ENCODE measurements around the gene GRK4.

GRK4 gene

DNA sequence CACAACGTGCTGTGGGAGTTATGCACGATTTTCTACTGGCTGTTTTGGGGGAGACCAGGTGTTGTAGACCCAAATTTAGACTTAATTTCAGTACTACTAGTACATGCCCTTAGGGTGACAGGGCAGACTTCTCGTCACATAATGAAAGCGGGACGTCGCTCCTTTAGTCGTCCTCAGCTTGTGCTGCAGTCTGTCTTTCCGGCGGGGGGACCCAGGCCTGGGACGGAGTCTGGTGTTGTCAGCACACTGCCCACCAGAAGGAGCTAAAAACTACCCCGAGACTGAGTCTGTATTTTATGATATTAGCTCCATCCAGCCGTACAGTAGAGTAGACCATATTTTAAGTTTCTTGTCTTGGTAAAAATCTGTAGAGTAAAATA is 35.7 kb upstream of the GRK4 start:
- H3K4me3 ChIP-seq (ENCODE audit: low read length) = no peak overlapping the region
- no peak for DNase-seq (ENCODE audit: low read depth)
- TF ChIP-seq, protein P1, sequence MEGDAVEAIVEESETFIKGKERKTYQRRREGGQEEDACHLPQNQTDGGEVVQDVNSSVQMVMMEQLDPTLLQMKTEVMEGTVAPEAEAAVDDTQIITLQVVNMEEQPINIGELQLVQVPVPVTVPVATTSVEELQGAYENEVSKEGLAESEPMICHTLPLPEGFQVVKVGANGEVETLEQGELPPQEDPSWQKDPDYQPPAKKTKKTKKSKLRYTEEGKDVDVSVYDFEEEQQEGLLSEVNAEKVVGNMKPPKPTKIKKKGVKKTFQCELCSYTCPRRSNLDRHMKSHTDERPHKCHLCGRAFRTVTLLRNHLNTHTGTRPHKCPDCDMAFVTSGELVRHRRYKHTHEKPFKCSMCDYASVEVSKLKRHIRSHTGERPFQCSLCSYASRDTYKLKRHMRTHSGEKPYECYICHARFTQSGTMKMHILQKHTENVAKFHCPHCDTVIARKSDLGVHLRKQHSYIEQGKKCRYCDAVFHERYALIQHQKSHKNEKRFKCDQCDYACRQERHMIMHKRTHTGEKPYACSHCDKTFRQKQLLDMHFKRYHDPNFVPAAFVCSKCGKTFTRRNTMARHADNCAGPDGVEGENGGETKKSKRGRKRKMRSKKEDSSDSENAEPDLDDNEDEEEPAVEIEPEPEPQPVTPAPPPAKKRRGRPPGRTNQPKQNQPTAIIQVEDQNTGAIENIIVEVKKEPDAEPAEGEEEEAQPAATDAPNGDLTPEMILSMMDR (IDR thresholded peaks at IDR 0.05; ENCODE audit: insufficient read depth, low read depth, low read length, missing control alignments) = no peak

DNA sequence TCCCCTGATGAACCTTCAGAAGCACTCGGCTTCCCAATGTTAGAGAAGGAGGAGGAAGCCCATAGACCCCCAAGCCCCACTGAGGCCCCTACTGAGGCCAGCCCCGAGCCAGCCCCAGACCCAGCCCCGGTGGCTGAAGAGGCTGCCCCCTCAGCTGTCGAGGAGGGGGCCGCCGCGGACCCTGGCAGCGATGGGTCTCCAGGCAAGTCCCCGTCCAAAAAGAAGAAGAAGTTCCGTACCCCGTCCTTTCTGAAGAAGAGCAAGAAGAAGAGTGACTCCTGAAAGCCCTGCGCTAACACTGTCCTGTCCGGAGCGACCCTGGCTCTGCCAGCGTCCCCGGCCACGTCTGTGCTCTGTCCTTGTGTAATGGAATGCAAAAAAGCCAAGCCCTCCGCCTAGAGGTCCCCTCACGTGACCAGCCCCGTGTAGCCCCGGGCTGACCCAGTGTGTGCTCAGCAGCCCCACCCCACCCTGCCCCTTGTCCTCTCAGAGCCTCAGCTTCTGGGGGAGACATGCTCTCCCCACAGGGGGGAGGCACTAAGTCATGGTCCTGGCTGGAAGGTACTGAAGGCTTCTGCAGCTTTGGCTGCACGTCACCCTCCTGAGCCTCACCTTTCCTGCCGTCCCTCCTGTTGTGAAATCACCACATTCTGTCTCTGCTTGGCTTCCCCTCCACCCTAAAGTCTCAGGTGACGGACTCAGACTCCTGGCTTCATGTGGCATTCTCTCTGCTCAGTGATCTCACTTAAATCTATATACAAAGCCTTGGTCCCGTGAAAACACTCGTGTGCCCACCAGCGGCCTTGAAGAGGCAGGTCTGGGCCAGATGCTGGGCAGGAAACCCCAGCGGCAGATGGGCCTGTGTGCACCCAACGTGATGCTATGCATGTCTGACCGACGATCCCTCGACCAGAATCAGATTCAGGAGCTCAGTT is 34.9 kb upstream of the GRK4 start:
- DNase-seq (ENCODE audit: low read depth) = no peak
- TF ChIP-seq, protein P1 (IDR thresholded peaks at IDR 0.05; ENCODE audit: insufficient read depth, low read depth, low read length, missing control alignments) = no peak
- H3K4me3 ChIP-seq (ENCODE audit: low read length) = no peak overlapping the region

DNA sequence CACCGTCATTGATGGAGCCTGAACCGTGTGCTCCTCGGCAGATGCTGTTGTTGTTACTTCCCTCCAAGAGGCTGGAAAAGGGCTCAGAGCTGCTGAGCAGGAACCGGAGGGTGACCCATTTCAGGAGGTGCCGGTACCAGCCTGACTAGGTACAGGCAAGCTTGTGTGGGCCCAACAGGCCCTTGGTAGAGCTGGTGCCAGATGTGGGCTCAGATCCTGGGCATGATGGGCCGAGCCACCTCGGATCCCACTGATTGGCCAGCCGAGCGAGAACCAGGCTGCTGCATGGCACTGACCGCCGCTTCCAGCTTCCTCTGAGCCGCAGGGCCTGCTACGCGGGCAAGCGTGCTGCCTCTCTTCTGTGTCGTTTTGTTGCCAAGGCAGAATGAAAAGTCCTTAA is 33.9 kb upstream of the GRK4 start:
- TF ChIP-seq, protein P1 (IDR thresholded peaks at IDR 0.05; ENCODE audit: insufficient read depth, low read depth, low read length, missing control alignments) = no peak
- DNase-seq (ENCODE audit: low read depth) = no peak
- H3K4me3 ChIP-seq (ENCODE audit: low read length) = no peak overlapping the region

DNA sequence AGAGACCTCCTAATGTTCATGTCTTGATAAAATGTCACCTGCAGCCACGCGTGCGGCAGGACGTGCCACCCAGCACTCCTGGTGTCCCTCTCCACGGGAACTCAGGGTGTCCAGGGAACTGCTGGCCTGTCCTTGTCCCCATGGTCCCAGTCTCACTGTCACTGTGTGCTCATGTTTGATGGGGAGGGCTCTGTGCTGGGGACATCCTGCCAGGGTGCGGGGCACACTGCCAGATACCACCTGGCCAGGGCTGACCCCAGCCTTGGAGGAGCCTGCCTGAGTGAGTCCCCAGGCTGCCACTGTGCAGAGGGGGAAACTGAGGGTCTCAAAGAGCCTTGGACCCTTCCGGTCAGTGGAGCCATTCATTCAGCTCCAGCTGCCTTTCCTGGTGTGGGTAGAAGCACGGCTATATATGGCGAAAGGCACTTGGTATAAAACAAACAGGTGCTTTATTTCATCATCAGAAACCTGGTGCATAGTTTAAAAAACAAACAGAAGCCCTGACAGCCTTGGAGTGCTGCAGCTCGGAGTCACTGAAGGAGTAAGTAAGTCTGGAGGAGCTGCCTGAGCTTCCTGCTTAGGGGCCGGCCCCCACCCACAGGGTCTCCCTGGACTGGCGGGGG is 33.1 kb upstream of the GRK4 start:
- DNase-seq (ENCODE audit: low read depth) = no peak
- H3K4me3 ChIP-seq (ENCODE audit: low read length) = no peak overlapping the region
- TF ChIP-seq, protein P1 (IDR thresholded peaks at IDR 0.05; ENCODE audit: insufficient read depth, low read depth, low read length, missing control alignments) = no peak

DNA sequence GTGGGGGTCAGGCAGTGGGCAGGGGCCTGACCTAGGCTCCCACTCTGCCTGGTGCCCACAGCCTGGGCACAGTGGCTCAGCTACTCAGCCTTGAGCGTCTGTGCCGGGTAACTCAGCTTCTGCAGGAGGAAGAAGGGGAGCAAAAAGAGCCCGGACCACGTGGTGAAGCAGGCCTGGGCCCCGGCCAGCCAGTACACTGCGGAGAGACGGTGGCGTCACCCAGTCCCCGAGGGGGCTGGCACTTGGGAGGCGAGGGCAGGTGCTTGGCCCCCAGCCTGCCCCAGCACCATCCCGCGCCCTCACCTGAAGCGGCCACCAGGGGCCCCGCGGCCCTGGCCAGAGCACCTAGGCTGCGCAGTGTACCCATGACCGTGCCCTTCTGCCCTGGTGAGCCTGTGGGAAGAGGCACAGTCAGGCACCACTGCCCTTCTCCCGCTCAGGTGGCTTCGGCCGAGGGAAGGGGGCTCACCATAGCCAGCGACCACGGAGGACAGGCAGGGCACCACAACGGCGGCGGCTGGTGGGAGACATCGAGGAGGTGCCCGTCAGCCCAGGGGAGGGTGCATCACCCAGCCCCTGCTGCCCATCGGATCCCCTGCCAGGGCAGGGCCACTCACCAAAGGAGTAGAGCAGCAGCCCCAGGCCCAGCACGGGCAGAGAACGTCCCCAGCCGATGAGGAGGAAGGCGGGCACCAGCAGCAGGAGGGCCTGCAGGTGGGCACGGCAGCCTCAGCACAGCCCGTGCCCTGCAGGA is 32.4 kb upstream of the GRK4 start:
- TF ChIP-seq, protein P1 (IDR thresholded peaks at IDR 0.05; ENCODE audit: insufficient read depth, low read depth, low read length, missing control alignments) = peak; percentile 22
- H3K4me3 ChIP-seq (ENCODE audit: low read length) = no peak overlapping the region
- no peak for DNase-seq (ENCODE audit: low read depth)

DNA sequence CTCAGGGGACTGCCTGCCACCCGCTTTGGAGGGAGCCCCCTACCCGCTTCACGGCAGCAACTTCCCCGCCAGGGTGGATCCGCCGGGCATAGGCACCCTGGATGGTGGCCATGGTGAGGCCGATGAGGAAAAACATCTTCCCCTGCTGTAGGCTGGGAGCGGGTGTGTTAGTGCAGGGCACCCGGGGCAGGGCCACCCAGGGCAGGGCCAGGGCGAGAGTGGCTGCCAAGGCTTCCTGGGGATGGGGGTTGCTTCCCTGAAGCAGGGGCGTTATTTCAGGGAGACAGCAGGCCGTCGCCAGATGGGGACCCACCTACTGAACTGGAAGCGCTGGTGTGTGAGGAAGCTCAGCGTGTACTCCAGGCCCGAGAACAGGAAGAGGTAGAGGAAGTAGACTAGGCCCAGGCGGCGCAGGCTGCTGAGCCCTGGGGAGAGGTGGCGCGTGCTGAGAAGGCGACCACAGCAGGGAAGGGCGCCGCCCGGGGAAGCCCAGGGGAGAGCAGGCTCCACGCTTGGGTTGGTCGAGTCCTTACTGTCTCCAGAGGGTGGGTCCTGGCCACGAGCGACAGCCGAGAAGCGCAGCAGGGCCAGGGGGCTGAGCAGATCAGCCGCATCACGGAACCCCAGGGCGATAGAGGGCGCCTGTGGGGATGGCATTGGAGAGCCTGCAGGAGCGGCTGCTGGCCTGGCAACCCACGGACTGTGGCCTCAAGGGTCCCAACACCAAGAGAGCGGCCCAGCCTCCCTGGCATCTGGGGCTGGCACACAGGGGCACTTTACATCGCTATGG is 31.7 kb upstream of the GRK4 start:
- DNase-seq (ENCODE audit: low read depth) = no peak
- H3K4me3 ChIP-seq (ENCODE audit: low read length) = no peak overlapping the region

More for the DNA sequence above, 31.7 kb upstream of the GRK4 start:
- TF ChIP-seq, protein P1 (IDR thresholded peaks at IDR 0.05; ENCODE audit: insufficient read depth, low read depth, low read length, missing control alignments) = no peak
